GM21723 (cell line): ENCODE measurements around the gene UBB.
"Not testable (repeated sequence)": the region's sequence is repeated elsewhere in the genome, so short reads cannot be mapped to it uniquely, and the experiment has no call there.

ENCODE experiments used
- ATAC-seq: cut with Tn5 transposase; IDR thresholded peaks from one replicate; pipeline ENCODE4 v1.9.1; 2021; ENCODE audit warnings: mild to moderate bottlenecking, moderate library complexity; ENCODE audit not compliant: unreplicated experiment

The UBB gene

GRCh38 chr17:16374146-16374938 lies 6.5 kb upstream of the UBB start:
- no peak for ATAC-seq

- no peak for ATAC-seq
These were observed 3.0 kb upstream of the UBB start for GRCh38 chr17:16377941-16378341.

- ATAC-seq, result no peak
These were observed 2.1 kb upstream of the UBB start for GRCh38 chr17:16378636-16379282.

GRCh38 chr17:16379654-16380053 lies 1.2 kb upstream of the UBB start:
- ATAC-seq, result no peak

- ATAC-seq, result peak; percentile 12
These were observed 567 bp downstream of the UBB start for GRCh38 chr17:16381496-16381820.

GRCh38 chr17:16383216-16383615 lies 2.3 kb downstream of the UBB start:
- ATAC-seq, result no peak

- ATAC-seq, result no peak
These were observed 2.9 kb downstream of the UBB start for GRCh38 chr17:16383772-16384287.

- no peak for ATAC-seq
These were observed 3.7 kb downstream of the UBB start for GRCh38 chr17:16384557-16384956.

- not testable (repeated sequence) for ATAC-seq
These were observed 5.2 kb downstream of the UBB start for GRCh38 chr17:16386126-16386507.

GRCh38 chr17:16391451-16391850 lies 10.6 kb downstream of the UBB start:
- no peak for ATAC-seq

- not testable (repeated sequence) for ATAC-seq
These were observed 11.6 kb downstream of the UBB start for GRCh38 chr17:16392491-16392890.

- not testable (repeated sequence) for ATAC-seq
These were observed 15.0 kb downstream of the UBB start for GRCh38 chr17:16395887-16396286.

GRCh38 chr17:16396693-16397092 lies 15.8 kb downstream of the UBB start:
- ATAC-seq, result not testable (repeated sequence)

GRCh38 chr17:16398270-16399267 lies 17.7 kb downstream of the UBB start:
- peak; percentile 86 for ATAC-seq

GRCh38 chr17:16403847-16404246 lies 23.0 kb downstream of the UBB start:
- ATAC-seq, result not testable (repeated sequence)

GRCh38 chr17:16406742-16407674 lies 26.1 kb downstream of the UBB start:
- no peak for ATAC-seq

- ATAC-seq, result peak; percentile 91
These were observed 27.2 kb downstream of the UBB start for GRCh38 chr17:16407911-16408588.

GRCh38 chr17:16415031-16415924 lies 34.4 kb downstream of the UBB start, which contains the start of gene TRPV2:
Gene TRPV2 (plus strand): TSS chr17:16415571. CDS start chr17:16417669, 2,098 bp downstream.
- peak; percentile 39 for ATAC-seq
